Activated CD8-positive, alpha-beta memory T cell treated with anti-CD3 and anti-CD28 coated beads for 24 hours (primary cell): ENCODE measurements around the gene RALA.
"Not testable (repeated sequence)": the region's sequence is repeated elsewhere in the genome, so short reads cannot be mapped to it uniquely, and the experiment has no call there.

Experiments used
- DNase-seq: peaks from one replicate; pipeline ENCODE4 v3.0.0-alpha.2; 2020

Gene RALA

GRCh38 chr7:39650676-39651075 lies 27.3 kb downstream of the RALA start:
- DNase-seq: no peak

- DNase-seq: no peak
These were observed 27.9 kb downstream of the RALA start for GRCh38 chr7:39651265-39651664.

- DNase-seq: no peak
These were observed 33.0 kb downstream of the RALA start for GRCh38 chr7:39656415-39656814.

GRCh38 chr7:39659356-39660013 lies 36.1 kb downstream of the RALA start:
- no peak for DNase-seq

- DNase-seq: no peak
These were observed 38.6 kb downstream of the RALA start for GRCh38 chr7:39661960-39662359.

GRCh38 chr7:39663263-39663662 lies 39.9 kb downstream of the RALA start:
- DNase-seq: no peak

- no peak for DNase-seq
These were observed 40.7 kb downstream of the RALA start for GRCh38 chr7:39664057-39664456.

- no peak for DNase-seq
These were observed 41.2 kb downstream of the RALA start for GRCh38 chr7:39664585-39664984.

GRCh38 chr7:39666562-39666961 lies 43.2 kb downstream of the RALA start:
- no peak for DNase-seq

GRCh38 chr7:39667341-39667923 lies 44.1 kb downstream of the RALA start:
- DNase-seq: no peak

- DNase-seq: not testable (repeated sequence)
These were observed 44.9 kb downstream of the RALA start for GRCh38 chr7:39668280-39668679.

GRCh38 chr7:39670052-39670451 lies 46.7 kb downstream of the RALA start:
- no peak for DNase-seq

GRCh38 chr7:39670934-39671333 lies 47.6 kb downstream of the RALA start:
- no peak for DNase-seq

GRCh38 chr7:39672176-39672575 lies 48.8 kb downstream of the RALA start:
- DNase-seq: no peak

GRCh38 chr7:39673868-39674267 lies 50.5 kb downstream of the RALA start:
- DNase-seq: no peak

- no peak for DNase-seq
These were observed 51.0 kb downstream of the RALA start for GRCh38 chr7:39674406-39674805.

GRCh38 chr7:39676346-39676745 lies 53.0 kb downstream of the RALA start:
- DNase-seq: no peak

GRCh38 chr7:39678930-39679709 lies 55.7 kb downstream of the RALA start:
- DNase-seq: no peak

- not testable (repeated sequence) for DNase-seq
These were observed 56.5 kb downstream of the RALA start for GRCh38 chr7:39679874-39680273.

- no peak for DNase-seq
These were observed 58.6 kb downstream of the RALA start for GRCh38 chr7:39681887-39682441.

GRCh38 chr7:39683216-39683845 lies 60.0 kb downstream of the RALA start:
- DNase-seq: no peak

GRCh38 chr7:39686261-39686924 lies 63.0 kb downstream of the RALA start:
- no peak for DNase-seq
